GM12878 (cell line): ENCODE measurements around the gene FOXL3. TPM values are rescaled to one million over a fixed set of nuclear protein-coding genes. Genes with fewer than 3 reads are reported as not detected.

Source experiments
- ATAC-seq: fragments of 200-7000 bp; cut with Tn5 transposase; 3 replicates; pipeline ENCODE4 v1.9.1; 2020; ENCODE audit warnings: mild to moderate bottlenecking, moderate library complexity
- BruUV-seq: library from RNA; stranded (reverse); fragments of 400-500 nt; replicated peaks from 2 replicates; lab custom pipeline; 2021; lab: Mats Ljungman, UMichigan
- CTCF ChIA-PET: fragments of 300-600 bp; sonication (Branson Sonifier 250); formaldehyde crosslinking; extraction: SDS; loops from one replicate; lab custom pipeline; 2021; ENCODE audit warnings: inconsistent platforms; lab: Yijun Ruan, JAX
- POLR2A ChIA-PET: fragments of 350-600 bp; formaldehyde crosslinking; extraction: SDS; loops from one replicate; lab custom pipeline; 2021; ENCODE audit warnings: inconsistent platforms; lab: Charles Lee
- RAD21 ChIA-PET: fragments of 300-600 bp; sonication (Branson Sonifier 250); formaldehyde crosslinking; loops from one replicate; lab custom pipeline; 2023; ENCODE audit warnings: antibody characterized with exemption; ENCODE audit not compliant: unreplicated experiment; lab: Charles Lee
- SMC1A ChIA-PET: fragments of 300-600 bp; sonication (Branson Sonifier 250); formaldehyde crosslinking; loops from one replicate; lab custom pipeline; 2023; ENCODE audit not compliant: unreplicated experiment, uncharacterized antibody; lab: Charles Lee
- DNase-seq: peaks from one replicate; pipeline ENCODE4 v3.0.0-alpha.2; 2011; ENCODE audit warnings: low read depth, low spot score
- FAIRE-seq: peaks from 3 replicates; lab custom pipeline; 2011; peaks lifted over from hg19 to GRCh38; lab: Jason Lieb, UNC
- H2AFZ ChIP-seq: 2 replicates; pipeline ENCODE4 v1.6.0; 2011; ENCODE audit warnings: low read depth, low read length, control low read depth; ENCODE audit not compliant: control insufficient read depth
- H3K27ac ChIP-seq: 2 replicates; pipeline ENCODE4 v1.5.1; 2011; ENCODE audit warnings: control low read depth; ENCODE audit not compliant: control insufficient read depth, insufficient read depth
- H3K27me3 ChIP-seq, 2 experiments: replicated peaks in 1 of 2; 2 replicates each; pipeline versions ENCODE4 v1.6.0 to v1.6.1; 2011; ENCODE audit warnings: low read length in 1 of 2; ENCODE audit not compliant: control insufficient read depth in 2 of 2, insufficient read depth in 2 of 2
- H3K36me3 ChIP-seq, 2 experiments: 2 replicates each; pipeline ENCODE4 v1.5.1; 2011; ENCODE audit warnings: low read length in 1 of 2; ENCODE audit not compliant: control insufficient read depth in 2 of 2, insufficient read depth in 2 of 2
- H3K4me1 ChIP-seq: 2 replicates; pipeline ENCODE4 v1.6.1; 2011; ENCODE audit warnings: mild to moderate bottlenecking, low read length, moderate library complexity, mixed read lengths; ENCODE audit not compliant: control insufficient read depth, insufficient read depth
- H3K4me2 ChIP-seq: 2 replicates; pipeline ENCODE4 v1.6.0; 2011; ENCODE audit warnings: control low read depth; ENCODE audit not compliant: control insufficient read depth, insufficient read depth
- H3K4me3 ChIP-seq: fragments of 200-600 bp; sonication (generic); 2 replicates; pipeline ENCODE4 v1.5.1; 2016
- H3K79me2 ChIP-seq: 2 replicates; pipeline ENCODE4 v1.6.0; 2011; ENCODE audit warnings: low read length; ENCODE audit not compliant: control insufficient read depth, insufficient read depth
- H3K9ac ChIP-seq: 2 replicates; pipeline ENCODE4 v1.8.0; 2011; ENCODE audit warnings: low read length, control low read depth, mixed read lengths; ENCODE audit not compliant: control insufficient read depth, insufficient read depth
- H3K9me3 ChIP-seq: replicated peaks from 3 replicates; pipeline ENCODE4 v1.5.1; 2011; ENCODE audit warnings: mild to moderate bottlenecking, low read length; ENCODE audit not compliant: control insufficient read depth, insufficient read depth
- H4K20me1 ChIP-seq: 2 replicates; pipeline ENCODE4 v1.6.0; 2011; ENCODE audit not compliant: control insufficient read depth, insufficient read depth
- HCFC1 ChIP-seq: fragments of 150-350 bp; IDR thresholded peaks from 2 replicates; pipeline ENCODE4 v1.6.1; 2014; ENCODE audit warnings: low read length
- KDM1A ChIP-seq: fragments of 200-600 bp; sonication (generic); IDR thresholded peaks from 2 replicates; pipeline ENCODE4 v1.6.1; 2016; ENCODE audit warnings: borderline replicate concordance
- PRDM15 ChIP-seq: fragments of 450-650 bp; formaldehyde crosslinking; IDR thresholded peaks from 2 replicates; pipeline ENCODE4 v1.4.0; 2020; ENCODE audit warnings: mild to moderate bottlenecking, moderate library complexity
- SMAD1 ChIP-seq: fragments of 450-650 bp; IDR thresholded peaks from 2 replicates; pipeline ENCODE4 v1.6.1; 2018; ENCODE audit warnings: mild to moderate bottlenecking, low read depth; ENCODE audit not compliant: partially characterized antibody
- ZNF384 ChIP-seq: IDR thresholded peaks from 2 replicates; pipeline ENCODE4 v1.6.1; 2012; ENCODE audit warnings: low read depth, mild to moderate bottlenecking, low read length, improper control_type of control experiment, borderline replicate concordance
- WGBS: methylation state at CpG from one replicate; pipeline ENCODE4 v1.1.6; 2016; ENCODE audit warnings: low lambda C conversion rate; ENCODE audit not compliant: insufficient replicate concordance, insufficient coverage; ENCODE audit errors: missing lambda C conversion rate; 5-methylcytosine and 5-hydroxymethylcytosine counted together
- in situ Hi-C: fragments of 300-500 bp; cut with MboI; formaldehyde crosslinking; loops from 9 replicates; pipeline ENCODE4 v1.14.3; 2018; ENCODE audit warnings: mixed read lengths
- intact Hi-C: fragments of 100-400 bp; cut with micrococcal nuclease; formaldehyde crosslinking; loops from one replicate; pipeline ENCODE4 v1.14.2; 2022; ENCODE audit not compliant: unreplicated experiment
- polyA plus RNA-seq, 11 experiments: library from polyadenylated mRNA; depleted of rRNA in 4 of 11; unstranded in 6 of 11; stranded (reverse) in 5 of 11; fragments of >200 nt; fragmentation: Nextera tagmentation in 4 of 11; fragmentation: Illumina TruSeq in 1 of 11; extraction: Ambion mirVana in 4 of 11; extraction: Trizol in 1 of 11; gene quantifications; 1 replicate in 1 of 11; 2 replicates in 10 of 11; pipeline versions ENCODE4 v1.2.1 to v1.2.3, GENCODE V29; 2011 to 2016; ENCODE audit warnings: inconsistent platforms in 2 of 11, missing spikeins in 2 of 11, low read depth in 1 of 11
- total RNA-seq, 4 experiments: library from RNA; depleted of rRNA in 3 of 4; stranded (reverse); fragments of >200 nt in 3 of 4; fragmentation: Illumina TruSeq in 1 of 4; extraction: Trizol in 1 of 4; gene quantifications; 2 replicates each; pipeline versions ENCODE4 v1.2.1 to v1.2.3, GENCODE V29; 2013 to 2021
- TF ChIP-seq, protein P1 (sequence below): fragments of 450-650 bp; formaldehyde crosslinking; IDR thresholded peaks from 2 replicates; pipeline ENCODE4 v1.5.0; 2022; ENCODE audit warnings: mild to moderate bottlenecking, missing genetic modification characterization

FOXL3 gene
- total and polyA plus RNA-seq, 10 of the 15 experiments (the other 5 are each of a cell fraction or from before 2014, with no cell fraction given): not detected

DNA sequence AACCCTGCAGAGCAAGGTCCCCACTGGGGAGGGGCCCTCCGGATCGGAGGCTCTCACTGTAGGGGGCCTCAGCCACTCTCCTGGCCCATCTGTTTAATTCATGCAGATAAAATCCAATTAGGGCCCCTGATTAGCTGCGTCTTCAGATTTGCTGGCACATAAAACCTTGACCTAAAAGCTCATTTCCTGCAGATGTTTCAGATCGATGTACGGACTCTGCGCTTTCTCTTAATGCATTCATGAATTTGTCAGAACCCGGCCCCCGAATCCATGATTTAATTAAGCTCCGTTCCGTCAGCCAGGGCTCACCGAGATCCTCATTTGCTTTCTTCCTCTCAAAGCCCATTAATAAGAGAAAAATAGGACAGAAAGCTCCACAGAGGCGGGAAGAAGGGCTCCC, 40.0 kb upstream of the FOXL3 start:
- H3K9ac ChIP-seq: no peak overlapping the region
- SMC1A ChIA-PET: no interaction called here
- no peak overlapping the region for H3K4me3 ChIP-seq
- BruUV-seq: no TSS peak
- H3K9me3 ChIP-seq: no peaks in the 10 kb centered on the region; the same call in 2 of the 3 replicates
- no peak overlapping the region for H2AFZ ChIP-seq
- DNase-seq: no peak
- H3K4me2 ChIP-seq: no peak overlapping the region
- no peaks in the 10 kb centered on the region for H3K27me3 ChIP-seq
- H3K27ac ChIP-seq: no peak overlapping the region
- CTCF ChIA-PET: no interaction called here
- intact Hi-C loops: no loop called here
- RAD21 ChIA-PET: no interaction called here
- TF ChIP-seq SMAD1 (no peak), HCFC1 (no peak), ZNF384 (no peak), KDM1A (no peak), PRDM15 (no peak)
- TF ChIP-seq, protein P1, sequence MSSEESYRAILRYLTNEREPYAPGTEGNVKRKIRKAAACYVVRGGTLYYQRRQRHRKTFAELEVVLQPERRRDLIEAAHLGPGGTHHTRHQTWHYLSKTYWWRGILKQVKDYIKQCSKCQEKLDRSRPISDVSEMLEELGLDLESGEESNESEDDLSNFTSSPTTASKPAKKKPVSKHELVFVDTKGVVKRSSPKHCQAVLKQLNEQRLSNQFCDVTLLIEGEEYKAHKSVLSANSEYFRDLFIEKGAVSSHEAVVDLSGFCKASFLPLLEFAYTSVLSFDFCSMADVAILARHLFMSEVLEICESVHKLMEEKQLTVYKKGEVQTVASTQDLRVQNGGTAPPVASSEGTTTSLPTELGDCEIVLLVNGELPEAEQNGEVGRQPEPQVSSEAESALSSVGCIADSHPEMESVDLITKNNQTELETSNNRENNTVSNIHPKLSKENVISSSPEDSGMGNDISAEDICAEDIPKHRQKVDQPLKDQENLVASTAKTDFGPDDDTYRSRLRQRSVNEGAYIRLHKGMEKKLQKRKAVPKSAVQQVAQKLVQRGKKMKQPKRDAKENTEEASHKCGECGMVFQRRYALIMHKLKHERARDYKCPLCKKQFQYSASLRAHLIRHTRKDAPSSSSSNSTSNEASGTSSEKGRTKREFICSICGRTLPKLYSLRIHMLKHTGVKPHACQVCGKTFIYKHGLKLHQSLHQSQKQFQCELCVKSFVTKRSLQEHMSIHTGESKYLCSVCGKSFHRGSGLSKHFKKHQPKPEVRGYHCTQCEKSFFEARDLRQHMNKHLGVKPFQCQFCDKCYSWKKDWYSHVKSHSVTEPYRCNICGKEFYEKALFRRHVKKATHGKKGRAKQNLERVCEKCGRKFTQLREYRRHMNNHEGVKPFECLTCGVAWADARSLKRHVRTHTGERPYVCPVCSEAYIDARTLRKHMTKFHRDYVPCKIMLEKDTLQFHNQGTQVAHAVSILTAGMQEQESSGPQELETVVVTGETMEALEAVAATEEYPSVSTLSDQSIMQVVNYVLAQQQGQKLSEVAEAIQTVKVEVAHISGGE (CRISPR knock-in tag): no peak
- TF ChIP-seq, all 136 proteins: peak for 0
- no peak for FAIRE-seq
- WGBS: 65% methylated on average over 12 of the region's 12 CpGs
- no peaks in the 10 kb centered on the region for H4K20me1 ChIP-seq
- in situ Hi-C loops: no loop called here
- no peaks in the 10 kb centered on the region for H3K79me2 ChIP-seq
- no peaks in the 10 kb centered on the region for H3K4me1 ChIP-seq
- no peak for ATAC-seq
- no peaks in the 10 kb centered on the region for H3K36me3 ChIP-seq
- POLR2A ChIA-PET: no interaction called here
